Fibroblast of skin of left quadriceps (primary cell): Measurements from ENCODE around the gene CCDC93.

ENCODE experiments used
- DNase-seq, 2 experiments: peaks; one replicate each; pipeline ENCODE4 v3.0.0-alpha.2; 2013; ENCODE audit warnings: low read depth in 2 of 2

Gene CCDC93

GRCh38 chr2:117987121-117987520 is 26.7 kb downstream of the CCDC93 start:
- DNase-seq = no peak

GRCh38 chr2:117985092-117985491 is 28.8 kb downstream of the CCDC93 start:
- no peak for DNase-seq

- DNase-seq = no peak
Observed at GRCh38 chr2:117984208-117984607, 29.7 kb downstream of the CCDC93 start.

GRCh38 chr2:117983040-117983439 is 30.8 kb downstream of the CCDC93 start:
- peak; percentile 81 to 84 for DNase-seq

GRCh38 chr2:117982376-117983033 is 31.4 kb downstream of the CCDC93 start:
- no peak for DNase-seq

GRCh38 chr2:117981810-117982209 is 32.1 kb downstream of the CCDC93 start:
- no peak for DNase-seq

- DNase-seq = peak; percentile 96 to 97
Observed at GRCh38 chr2:117980783-117981676, 32.8 kb downstream of the CCDC93 start.

GRCh38 chr2:117979911-117980701 is 33.8 kb downstream of the CCDC93 start:
- peak; percentile 85 for DNase-seq

- no peak for DNase-seq
Observed at GRCh38 chr2:117977696-117978095, 36.2 kb downstream of the CCDC93 start.

- no peak for DNase-seq
Observed at GRCh38 chr2:117976581-117976980, 37.3 kb downstream of the CCDC93 start.

- no peak for DNase-seq
Observed at GRCh38 chr2:117973498-117974082, 40.3 kb downstream of the CCDC93 start.

GRCh38 chr2:117972476-117973123 is 41.3 kb downstream of the CCDC93 start:
- DNase-seq = no peak

GRCh38 chr2:117968722-117969121 is 45.1 kb downstream of the CCDC93 start:
- no peak for DNase-seq

GRCh38 chr2:117967977-117968718 is 45.7 kb downstream of the CCDC93 start:
- no peak for DNase-seq

GRCh38 chr2:117963446-117963845 is 50.4 kb downstream of the CCDC93 start:
- no peak for DNase-seq

- no peak for DNase-seq
Observed at GRCh38 chr2:117961201-117961600, 52.7 kb downstream of the CCDC93 start.

GRCh38 chr2:117960231-117960630 is 53.6 kb downstream of the CCDC93 start:
- no peak for DNase-seq

- DNase-seq = no peak
Observed at GRCh38 chr2:117958186-117958585, 55.7 kb downstream of the CCDC93 start.

- no peak for DNase-seq
Observed at GRCh38 chr2:117957616-117958015, 56.3 kb downstream of the CCDC93 start.

GRCh38 chr2:117956036-117956796 is 57.7 kb downstream of the CCDC93 start:
- no peak for DNase-seq
